HG02840 (cell line): ENCODE measurements around the gene JPT2.

Experiments
- ATAC-seq: cut with Tn5 transposase; IDR thresholded peaks from one replicate; pipeline ENCODE4 v1.9.1; 2021; ENCODE audit warnings: mild to moderate bottlenecking, moderate library complexity, moderate number of reproducible peaks; ENCODE audit not compliant: unreplicated experiment, low FRiP score

JPT2 gene

GRCh38 chr16:1651094-1651973 lies 26.7 kb upstream of the JPT2 start:
- no peak for ATAC-seq

GRCh38 chr16:1651974-1652312 lies 26.1 kb upstream of the JPT2 start:
- ATAC-seq, result no peak

GRCh38 chr16:1653023-1653422 lies 25.1 kb upstream of the JPT2 start:
- ATAC-seq, result no peak

GRCh38 chr16:1654505-1655268 lies 23.4 kb upstream of the JPT2 start:
- no peak for ATAC-seq

GRCh38 chr16:1655269-1655807 lies 22.7 kb upstream of the JPT2 start:
- no peak for ATAC-seq

- no peak for ATAC-seq
These were observed 21.9 kb upstream of the JPT2 start for GRCh38 chr16:1655909-1656807.

- no peak for ATAC-seq
These were observed 21.1 kb upstream of the JPT2 start for GRCh38 chr16:1656808-1657617.

GRCh38 chr16:1657841-1658240 lies 20.2 kb upstream of the JPT2 start:
- ATAC-seq, result no peak

- ATAC-seq, result no peak
These were observed 19.0 kb upstream of the JPT2 start for GRCh38 chr16:1659031-1659430.

GRCh38 chr16:1661826-1662225 lies 16.3 kb upstream of the JPT2 start:
- no peak for ATAC-seq

GRCh38 chr16:1662543-1662942 lies 15.5 kb upstream of the JPT2 start:
- ATAC-seq, result no peak

GRCh38 chr16:1665829-1666228 lies 12.2 kb upstream of the JPT2 start:
- no peak for ATAC-seq

- no peak for ATAC-seq
These were observed 11.8 kb upstream of the JPT2 start for GRCh38 chr16:1666316-1666715.

- ATAC-seq, result no peak
These were observed 10.8 kb upstream of the JPT2 start for GRCh38 chr16:1667271-1667670.

GRCh38 chr16:1667916-1668315 lies 10.2 kb upstream of the JPT2 start:
- ATAC-seq, result no peak

GRCh38 chr16:1668612-1669319 lies 9.3 kb upstream of the JPT2 start:
- no peak for ATAC-seq

GRCh38 chr16:1669698-1670097 lies 8.4 kb upstream of the JPT2 start:
- no peak for ATAC-seq

- no peak for ATAC-seq
These were observed 7.7 kb upstream of the JPT2 start for GRCh38 chr16:1670371-1670770.

- no peak for ATAC-seq
These were observed 7.2 kb upstream of the JPT2 start for GRCh38 chr16:1670866-1671265.
